Sciatic nerve (tissue), 2 donors: ENCODE data around the gene OR2J3. TPM values are rescaled to one million over a fixed set of nuclear protein-coding genes. Genes with fewer than 3 reads are reported as not detected.
"Not testable (repeated sequence)": the region's sequence is repeated elsewhere in the genome, so short reads cannot be mapped to it uniquely, and the experiment has no call there.

Experiments
- ATAC-seq: fragments of 200-7000 bp; cut with Tn5 transposase; one replicate; pipeline ENCODE4 v1.9.1; 2020; ENCODE audit warnings: mild to moderate bottlenecking, moderate library complexity
- DNase-seq: peaks from one replicate; pipeline ENCODE4 v3.0.0-alpha.2; 2020; ENCODE audit warnings: low spot score
- intact Hi-C: fragments of 100-400 bp; cut with DNase I; formaldehyde crosslinking; loops from one replicate; pipeline ENCODE4 v1.14.2; 2022
- total RNA-seq: library from RNA; stranded (reverse); fragmentation: NEBNext Ultra II Directional; extraction: Animal tissue kit (Norgen Biotek cat#: 25700); gene quantifications from one replicate; pipeline ENCODE4 v1.2.1, GENCODE V29; 2021
- donor health status: DM: no; HTN: no; CAD: no.
- donor health status: DM: no; HTN: no; CAD: no.

The OR2J3 gene
- total RNA-seq, 1 donor from 2014 or later = not detected

DNA sequence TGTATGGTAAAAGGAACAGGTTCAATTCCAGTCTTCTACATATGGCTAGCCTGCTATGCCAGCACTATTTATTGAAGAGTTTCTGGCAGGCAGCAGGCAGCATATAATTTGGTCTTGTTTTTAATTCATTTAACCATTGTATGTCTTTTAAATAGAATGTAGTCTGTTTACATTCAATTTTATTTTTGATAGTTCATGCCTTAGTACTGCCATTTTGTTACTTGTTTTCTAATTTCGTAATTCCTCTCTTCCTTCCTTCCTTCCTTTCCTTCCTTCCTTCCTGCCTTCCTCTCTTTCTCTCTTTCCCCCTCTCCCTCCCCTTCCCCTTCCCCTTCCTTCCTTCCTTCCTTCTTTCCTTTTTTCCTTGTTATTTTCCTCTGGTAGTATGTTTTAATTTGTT, 45.2 kb downstream of the OR2J3 start:
- ATAC-seq = no peak
- intact Hi-C loops = loop anchor here (2.0 kb wide), 1 partner anchor 98 kb away; no protein-coding TSS in a partner anchor
- DNase-seq = no peak

DNA sequence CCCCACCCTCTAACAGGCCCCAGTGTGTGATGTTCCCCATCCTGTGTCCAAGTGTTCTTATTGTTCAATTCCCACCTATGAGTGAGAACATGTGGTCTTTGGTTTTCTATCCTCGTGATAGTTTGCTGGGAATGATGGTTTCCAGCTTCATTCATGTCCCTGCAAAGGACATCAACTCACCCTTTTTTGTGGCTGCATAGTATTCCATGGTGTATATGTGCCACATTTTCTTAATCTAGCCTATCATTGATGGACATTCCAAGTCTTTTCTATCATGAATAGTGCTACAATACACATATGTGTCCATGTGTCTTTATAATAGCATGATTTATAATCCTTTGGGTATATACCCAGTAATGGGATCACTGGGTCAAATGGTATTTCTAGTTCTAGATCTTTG, 47.3 kb downstream of the OR2J3 start:
- DNase-seq, ATAC-seq, intact Hi-C loops: not testable (repeated sequence)

DNA sequence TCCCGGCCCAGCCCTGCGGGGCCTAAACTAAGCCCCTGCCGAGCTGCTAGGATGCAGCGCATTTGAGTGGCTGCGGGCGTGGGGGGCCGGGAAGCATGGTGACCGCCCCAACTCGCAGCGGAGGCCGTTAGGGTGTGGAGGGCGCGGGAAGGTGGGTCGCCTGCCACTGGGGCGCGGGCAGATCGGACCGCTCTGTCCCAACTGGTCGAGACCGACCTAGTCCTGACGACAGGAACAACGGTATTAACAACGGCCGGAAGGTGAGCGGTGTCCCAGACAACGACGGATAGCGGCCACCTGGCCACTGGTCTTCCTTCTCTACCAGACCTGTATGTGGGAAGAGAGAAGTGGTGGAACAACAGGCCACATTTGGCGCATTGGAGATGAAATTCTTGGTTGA, 52.1 kb downstream of the OR2J3 start:
- intact Hi-C loops, ATAC-seq, DNase-seq: not testable (repeated sequence)

Other genes starting within 250 kb of the OR2J3 start
- 50.0 TPM for gene TRIM27, start 184.1 kb upstream of the OR2J3 start, total RNA-seq
- 2.1 TPM for gene ZNF311, start 102.7 kb upstream of the OR2J3 start, total RNA-seq
- not detected for gene OR2W1, start 62.9 kb upstream of the OR2J3 start, total RNA-seq
- not detected for gene OR2B3, start 20.7 kb upstream of the OR2J3 start, total RNA-seq
- not detected for gene OR2J1, start 8.6 kb upstream of the OR2J3 start, total RNA-seq
- gene OR2J2, start 62.8 kb downstream of the OR2J3 start, total RNA-seq = not detected
- gene OR14J1, start 193.6 kb downstream of the OR2J3 start, total RNA-seq = not detected